Heart left ventricle (tissue), 16 donors: Measurements from ENCODE around the gene NEMF. TPM values are rescaled to one million over a fixed set of nuclear protein-coding genes. Genes with fewer than 3 reads are reported as not detected.
"Not testable (repeated sequence)": the region's sequence is repeated elsewhere in the genome, so short reads cannot be mapped to it uniquely, and the experiment has no call there.

Experiments
- ATAC-seq, 4 donors: fragments of 200-7000 bp; cut with Tn5 transposase; one replicate each; pipeline ENCODE4 v1.9.1; 2020 to 2022; ENCODE audit warnings: moderate library complexity in 4 of 4, mild to moderate bottlenecking in 3 of 4, moderate number of reproducible peaks in 1 of 4
- DNase-seq, 5 donors: peaks; one replicate each; pipeline ENCODE4 v3.0.0-alpha.2; 2020
- H3K27ac ChIP-seq, 12 donors: fragments of 200-600 bp; sonication (generic) in 4 of 12; one replicate each; pipeline versions ENCODE4 v1.5.0 to v1.8.0; 2016 to 2022; ENCODE audit warnings: mild to moderate bottlenecking in 2 of 12
- H3K27me3 ChIP-seq, 9 donors: fragments of 200-600 bp; sonication (generic) in 2 of 9; one replicate each; pipeline versions ENCODE4 v1.5.1 to v1.8.0; 2016 to 2022; ENCODE audit warnings: mild to moderate bottlenecking in 3 of 9
- H3K36me3 ChIP-seq, 9 donors: fragments of 200-600 bp; sonication (generic) in 2 of 9; one replicate each; pipeline versions ENCODE4 v1.5.0 to v1.8.0; 2018 to 2022; ENCODE audit warnings: mild to moderate bottlenecking in 2 of 9
- H3K4me1 ChIP-seq, 12 donors: fragments of 200-600 bp; sonication (generic) in 4 of 12; one replicate each; pipeline versions ENCODE4 v1.5.0 to v1.8.0; 2016 to 2022; ENCODE audit warnings: mild to moderate bottlenecking in 3 of 12
- H3K4me3 ChIP-seq, 12 donors: fragments of 200-600 bp; sonication (generic) in 4 of 12; one replicate each; pipeline versions ENCODE4 v1.5.0 to v1.8.0; 2017 to 2022; ENCODE audit warnings: mild to moderate bottlenecking in 9 of 12, moderate library complexity in 4 of 12
- H3K9me3 ChIP-seq, 12 donors: fragments of 200-600 bp; sonication (generic) in 4 of 12; one replicate each; pipeline versions ENCODE4 v1.5.0 to v1.8.0; 2016 to 2022; ENCODE audit warnings: mild to moderate bottlenecking in 1 of 12
- CTCF ChIP-seq, 12 donors: fragments of 200-600 bp; sonication (generic) in 4 of 12; IDR thresholded peaks; one replicate each; pipeline versions ENCODE4 v1.5.0 to v1.8.0; 2018 to 2022; ENCODE audit warnings: antibody characterized with exemption in 12 of 12, mild to moderate bottlenecking in 5 of 12
- POLR2A ChIP-seq, 2 donors: fragments of 450-650 bp; IDR thresholded peaks; one replicate each; pipeline ENCODE4 v1.6.1; 2017; ENCODE audit warnings: antibody characterized with exemption in 2 of 2, mild to moderate bottlenecking in 2 of 2, moderate library complexity in 2 of 2
- WGBS, 4 donors: extraction: QIAGEN DNeasy Blood & Tissue Kit in 2 of 4; methylation state at CpG; one replicate each; pipeline versions ENCODE4 v1.1.5 to v1.1.7; 2013 to 2018; 5-methylcytosine and 5-hydroxymethylcytosine counted together
- intact Hi-C, 10 donors: fragments of 100-400 bp; cut with DNase I; formaldehyde crosslinking; loops; one replicate each; pipeline versions ENCODE4 v1.11.1 to v1.14.2; 2022
- polyA plus RNA-seq, 2 donors: library from polyadenylated mRNA; stranded (reverse); fragments of 200-250 nt; gene quantifications; one replicate each; pipeline ENCODE4 v1.2.3, GENCODE V29; 2013
- total RNA-seq, 9 donors: library from RNA; depleted of rRNA in 2 of 9; stranded (reverse); fragments of >200 nt in 2 of 9; fragmentation: NEBNext Ultra II Directional in 3 of 9; extraction: Animal tissue kit (Norgen Biotek cat#: 25700) in 3 of 9; gene quantifications; one replicate each; pipeline versions ENCODE4 v1.1.0 to v1.2.4, GENCODE V29; 2016 to 2023
- donor health status: ischemic (EF 13 %, LVEDD 7.1; RV severe dilation, severe dysfunction).
- donor health status: healthy with polysubstance abuse.
- donor health status: DM: no; HTN: yes; CAD: no.
- donor health status: DM: no; HTN: no; CAD: no.
- donor health status: ischemic (EF 25% LVEDD 6.9; RV normal size, moderate dysfunction).
- donor health status: ischemic (EF 25% LVEDD 5.7; RV mildly dilated, moderate dysfunction).
- donor health status: healthy.
- donor health status: DM: yes; HTN: yes; CAD: no.
- donor health status: ischemic (EF 35%, LVEDD 5.7; RV mildly dilated, moderate dysfunction).
- donor health status: nonischemic (EF 11% LVEDD 7.7; RV severe dilation, severe dysfunction).
- donor health status: DM: yes; HTN: yes; CAD: no.
- donor health status: PGD.
- donor health status: ischemic (EF 29% LVEDD 5.4; RV normal size, mild dysfunction).
- donor health status: nonischemic (EF 23%, LVEDD 6.1; RV moderate dilation, normal function).

The NEMF gene
- total and polyA plus RNA-seq, 11 donors, result 26.7 to 69.7 (median 48.3) TPM

DNA sequence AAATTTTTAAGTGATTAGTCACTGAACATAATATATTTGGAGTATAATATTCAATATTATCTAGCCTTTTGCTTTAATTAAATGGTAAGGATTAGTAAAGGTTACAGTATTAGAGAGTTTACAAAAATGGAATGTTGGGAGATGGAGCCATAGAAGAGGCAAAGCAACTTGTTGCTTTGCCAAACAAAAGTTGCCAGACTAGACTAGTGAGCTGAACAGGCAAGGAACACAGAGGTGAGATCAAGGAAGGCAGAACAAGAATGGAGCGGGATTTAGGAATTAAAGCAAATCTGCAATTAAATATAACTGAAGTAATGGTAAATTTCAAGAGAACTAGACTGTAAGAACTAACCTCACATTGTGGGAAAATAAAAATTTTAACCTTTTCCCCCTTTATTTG, 45.4 kb upstream of the NEMF start:
- DNase-seq (no peak), ATAC-seq (no peak)
- 80 to 95% (median 87%) methylated on average over 1 of the region's 1 CpG for WGBS, 4 donors
- Histone ChIP-seq H3K27ac (peak overlapping the region in 9 of 12 donors; percentile 1 to 100 (median 27)), H3K4me3 (peak overlapping the region in 2 of 12 donors; percentile 77 to 99), H3K9me3 (no peaks in the 10 kb centered on the region), H3K36me3 (peaks cover 0 to 31% (median 21%) of the 10 kb centered on the region in 9 donors), H3K27me3 (no peaks in the 10 kb centered on the region), H3K4me1 (peaks cover 10 to 58% (median 44%) of the 10 kb centered on the region in 12 donors)
- intact Hi-C loops, result loop anchor here in 4 of 10 donors (5.0 to 10.0 kb wide), 4 partner anchors 49 to 637 kb away; partner anchors contain the start of gene MAP4K5 (in 1 of the 4)
- TF ChIP-seq CTCF (IDR thresholded peaks at IDR 0.05) (no peak), POLR2A (IDR thresholded peaks at IDR 0.05) (no peak)

- Histone ChIP-seq H3K27me3 (no peaks in the 10 kb centered on the region), H3K4me3 (peak overlapping the region in 6 of 12 donors; percentile 14 to 99 (median 94)), H3K27ac (peak overlapping the region in 10 of 12 donors; percentile 6 to 100 (median 48)), H3K4me1 (peaks cover 10 to 58% (median 44%) of the 10 kb centered on the region in 12 donors), H3K36me3 (peaks cover 0 to 31% (median 21%) of the 10 kb centered on the region in 9 donors), H3K9me3 (no peaks in the 10 kb centered on the region)
- intact Hi-C loops, result loop anchor here in 4 of 10 donors (5.0 to 10.0 kb wide), 4 partner anchors 50 to 637 kb away; partner anchors contain the start of gene MAP4K5 (in 1 of the 4)
- DNase-seq, result no peak
- ATAC-seq, result no peak
- 62 to 70% (median 64%) methylated on average over 1 of the region's 1 CpG for WGBS, 4 donors
- TF ChIP-seq CTCF (IDR thresholded peaks at IDR 0.05) (no peak), POLR2A (IDR thresholded peaks at IDR 0.05) (no peak)
Observed at GRCh38 chr14:49897414-49897813, 44.8 kb upstream of the NEMF start.

DNA sequence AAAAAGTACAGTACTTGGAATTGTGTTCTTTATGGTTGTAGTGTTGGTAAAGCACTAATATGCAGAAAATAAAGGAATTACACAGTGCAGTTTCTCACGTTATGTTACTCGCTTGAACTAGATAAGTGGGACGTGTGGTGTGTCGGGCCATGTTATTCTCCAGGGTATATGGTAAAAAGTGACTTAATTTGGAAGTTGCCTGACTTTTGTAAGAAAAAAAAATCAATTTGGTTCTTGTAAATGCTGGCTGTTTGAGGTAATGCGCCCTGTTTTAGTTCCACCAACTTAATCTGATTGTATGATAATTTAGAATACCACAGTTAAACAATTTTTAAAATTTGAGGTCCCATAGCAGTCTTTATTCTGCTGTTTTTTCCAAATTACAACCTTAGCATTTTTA, 44.4 kb upstream of the NEMF start:
- intact Hi-C loops, result loop anchor here in 4 of 10 donors (5.0 to 10.0 kb wide), 4 partner anchors 50 to 638 kb away; partner anchors contain the start of gene MAP4K5 (in 1 of the 4)
- DNase-seq, result no peak
- peak overlapping the region in 11 of 12 donors; percentile 6 to 100 (median 48) for H3K27ac ChIP-seq
- H3K4me1 ChIP-seq, result peaks cover 12 to 61% (median 46%) of the 10 kb centered on the region in 12 donors
- H3K27me3 ChIP-seq, result no peaks in the 10 kb centered on the region
- peaks cover 0 to 31% (median 21%) of the 10 kb centered on the region in 9 donors for H3K36me3 ChIP-seq
- H3K4me3 ChIP-seq, result peak overlapping the region in 8 of 12 donors; percentile 14 to 99 (median 94)
- no peaks in the 10 kb centered on the region for H3K9me3 ChIP-seq
- TF ChIP-seq CTCF (IDR thresholded peaks at IDR 0.05) (no peak), POLR2A (IDR thresholded peaks at IDR 0.05) (no peak)
- 30 to 35% (median 34%) methylated on average over 5 of the region's 5 CpGs for WGBS, 4 donors
- ATAC-seq, result no peak

DNA sequence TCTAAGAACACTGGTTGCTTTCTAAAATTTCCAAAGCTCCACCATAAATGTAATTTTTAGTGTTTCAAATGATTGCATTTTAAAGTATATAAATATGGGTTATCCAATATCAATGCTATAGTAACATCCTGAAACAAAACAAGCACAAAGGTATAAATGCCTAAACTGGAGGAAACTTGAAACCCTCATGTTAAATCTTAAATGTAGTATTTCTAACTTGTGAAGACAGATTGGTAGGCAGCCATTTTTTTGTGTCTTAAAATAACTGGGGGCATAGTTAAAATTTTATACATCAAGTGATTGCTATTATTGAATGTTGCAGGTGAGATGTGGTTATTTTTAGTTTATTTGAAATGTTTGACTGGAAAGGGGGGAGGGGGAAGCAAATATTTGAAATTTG, 43.7 kb upstream of the NEMF start:
- Histone ChIP-seq H3K4me1 (peaks cover 14 to 68% (median 50%) of the 10 kb centered on the region in 12 donors), H3K27ac (peak overlapping the region in 6 of 12 donors; percentile 2 to 100 (median 99)), H3K4me3 (peak overlapping the region in 9 of 12 donors; percentile 77 to 99 (median 97)), H3K36me3 (peaks cover 0 to 31% (median 21%) of the 10 kb centered on the region in 9 donors)
- not testable (repeated sequence) for ATAC-seq, H3K9me3 ChIP-seq, H3K27me3 ChIP-seq, DNase-seq
- intact Hi-C loops, result loop anchor here in 4 of 10 donors (5.0 to 10.0 kb wide), 4 partner anchors 51 to 639 kb away; partner anchors contain the start of gene MAP4K5 (in 1 of the 4)
